Testis (tissue), 2 donors: Measurements from ENCODE around the gene LHX3.

Experiments
- CTCF ChIP-seq, 3 experiments: fragments of 450-650 bp in 2 of 3; fragments of 200-600 bp in 1 of 3; sonication (generic) in 1 of 3; IDR thresholded peaks; one replicate each; pipeline ENCODE4 v1.5.1; 2016 to 2019; ENCODE audit warnings: antibody characterized with exemption in 3 of 3, mild to moderate bottlenecking in 2 of 3, moderate library complexity in 1 of 3
- POLR2A ChIP-seq: fragments of 450-650 bp; IDR thresholded peaks from one replicate; pipeline ENCODE4 v1.6.1; 2017; ENCODE audit warnings: antibody characterized with exemption, mild to moderate bottlenecking, moderate library complexity

DNA sequence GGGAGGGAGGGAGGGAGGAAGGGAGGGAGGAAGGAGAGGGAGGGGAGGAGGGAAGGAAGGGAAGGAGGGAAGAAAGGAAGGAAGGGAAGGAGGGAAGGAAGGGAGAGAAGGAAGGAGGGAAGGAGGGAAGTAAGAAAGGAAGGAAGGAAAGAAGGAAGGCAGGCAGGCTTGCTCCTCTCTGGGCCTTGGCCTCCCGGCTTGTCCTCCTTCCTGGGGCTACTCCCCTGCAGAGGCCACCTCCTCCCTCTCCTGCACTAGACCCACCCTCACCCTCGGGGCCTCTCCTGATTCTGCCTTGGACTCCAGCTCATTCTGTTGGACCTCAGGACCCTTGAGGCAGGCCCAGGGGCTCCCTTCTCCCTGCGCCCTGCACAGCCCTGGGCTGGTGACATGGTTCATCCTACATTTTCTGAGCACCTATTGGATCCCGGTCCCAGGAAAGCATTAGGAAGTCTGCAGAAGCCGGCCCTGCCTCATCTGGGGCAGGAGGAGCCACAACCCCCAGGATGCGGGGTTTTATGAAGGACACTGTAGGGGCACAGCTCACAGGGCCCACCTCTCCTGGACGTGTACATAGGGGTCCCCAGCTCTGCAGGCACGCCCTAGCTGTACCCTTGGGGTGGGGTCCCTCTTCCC lies 23.0 kb downstream of the LHX3 start:
- TF ChIP-seq POLR2A = no peak
- no peak for TF ChIP-seq CTCF (IDR thresholded peaks at IDR 0.05)
